Left renal cortex interstitium (tissue), 4 donors: ENCODE data around the gene TUBB. TPM values are rescaled to one million over a fixed set of nuclear protein-coding genes. Genes with fewer than 3 reads are reported as not detected.
A peak's percentile ranks its signal among the peaks of the same experiment; 100 is the strongest.

Experiments used
- DNase-seq, 4 donors: peaks; one replicate each; pipeline ENCODE4 v3.0.0-alpha.2; 2013; ENCODE audit warnings: low read depth in 4 of 4, low spot score in 2 of 4, missing footprints in 1 of 4
- polyA plus RNA-seq, 4 donors: library from polyadenylated mRNA; unstranded; fragments of 120-200 nt; gene quantifications; one replicate each; pipeline ENCODE4 v1.2.1, GENCODE V29; 2013; ENCODE audit not compliant: insufficient read length in 4 of 4

Gene TUBB
- 1,000 to 10,000 TPM; 1,069 to 1,330 (median 1,244) TPM for polyA plus RNA-seq

DNA sequence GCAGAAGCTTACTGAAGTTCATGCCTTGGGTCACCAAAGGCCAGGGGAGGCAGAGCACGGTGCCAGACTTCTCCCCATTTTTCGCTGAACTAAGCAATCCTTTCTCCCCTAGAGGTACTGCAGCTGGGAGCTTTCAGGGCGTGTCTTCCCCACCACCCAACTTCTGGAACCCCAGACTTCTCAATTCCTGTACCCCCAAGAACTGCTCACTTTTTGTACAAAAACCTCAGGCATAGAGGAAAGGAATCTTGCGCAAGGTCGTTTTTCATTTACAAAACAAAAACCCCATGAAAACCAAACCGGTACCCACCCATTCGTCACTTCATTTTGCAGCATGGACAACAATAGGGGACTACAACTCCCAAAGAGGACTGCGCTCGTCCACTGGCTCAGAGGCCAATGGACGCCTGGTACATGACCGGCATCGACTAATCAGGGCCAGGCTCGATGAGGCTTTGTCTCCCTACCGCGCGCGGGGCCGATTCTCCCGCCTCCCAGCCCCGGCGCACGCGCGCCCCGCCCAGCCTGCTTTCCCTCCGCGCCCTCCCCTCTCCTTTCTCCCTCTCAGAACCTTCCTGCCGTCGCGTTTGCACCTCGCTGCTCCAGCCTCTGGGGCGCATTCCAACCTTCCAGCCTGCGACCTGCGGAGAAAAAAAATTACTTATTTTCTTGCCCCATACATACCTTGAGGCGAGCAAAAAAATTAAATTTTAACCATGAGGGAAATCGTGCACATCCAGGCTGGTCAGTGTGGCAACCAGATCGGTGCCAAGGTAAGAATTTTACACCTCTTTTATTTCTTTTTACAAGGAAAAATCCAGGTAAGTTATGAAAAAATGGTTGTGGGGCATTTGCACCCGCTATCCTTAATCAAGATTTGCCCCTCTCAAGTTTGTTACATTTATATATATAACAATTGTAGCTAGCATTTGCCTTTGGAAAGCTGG, at the start of gene TUBB:
TSS of gene TUBB (plus strand) at position 562 of the 947 bp plus-strand sequence. CDS start at position 717, 155 bp downstream.
- DNase-seq: peak; percentile 95 to 97 (median 96)

DNA sequence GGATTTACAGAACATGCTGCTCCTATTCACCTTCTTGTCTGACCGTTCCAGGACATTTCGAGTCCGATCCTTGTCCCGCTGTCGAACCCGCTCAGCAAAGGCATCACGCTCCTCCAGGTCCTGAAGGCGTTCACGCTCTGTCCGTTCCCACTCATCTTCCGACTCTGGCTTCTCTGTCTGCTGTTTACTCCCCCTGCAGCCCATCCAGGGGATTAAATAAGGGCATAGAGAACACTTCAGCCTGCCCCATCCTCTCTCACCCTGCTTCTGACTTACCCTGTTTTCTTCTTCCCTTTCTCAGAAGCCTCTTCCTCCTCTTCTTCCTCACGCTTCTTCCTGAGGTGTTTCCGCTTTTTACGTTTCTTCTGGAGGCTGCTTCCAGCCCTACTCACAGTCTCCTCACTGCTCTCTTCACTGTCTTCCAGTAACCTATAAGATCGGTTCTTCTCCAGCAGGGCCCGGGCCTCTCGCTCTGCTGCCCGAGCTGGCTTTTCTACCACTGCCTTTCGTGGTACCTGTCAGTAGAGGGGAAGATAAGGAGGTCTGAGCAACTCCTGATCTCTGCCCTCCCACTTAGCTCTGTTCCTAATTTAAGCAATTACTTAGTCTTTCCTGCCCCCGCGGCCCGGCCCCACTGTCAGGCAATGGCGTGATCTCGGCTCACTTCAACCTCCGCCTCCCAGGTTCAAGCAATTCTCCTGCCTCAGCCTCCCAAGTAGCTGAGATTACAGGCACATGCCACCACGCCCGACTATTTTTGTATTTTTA, 49.2 kb upstream of the TUBB start:
- DNase-seq: no peak

DNA sequence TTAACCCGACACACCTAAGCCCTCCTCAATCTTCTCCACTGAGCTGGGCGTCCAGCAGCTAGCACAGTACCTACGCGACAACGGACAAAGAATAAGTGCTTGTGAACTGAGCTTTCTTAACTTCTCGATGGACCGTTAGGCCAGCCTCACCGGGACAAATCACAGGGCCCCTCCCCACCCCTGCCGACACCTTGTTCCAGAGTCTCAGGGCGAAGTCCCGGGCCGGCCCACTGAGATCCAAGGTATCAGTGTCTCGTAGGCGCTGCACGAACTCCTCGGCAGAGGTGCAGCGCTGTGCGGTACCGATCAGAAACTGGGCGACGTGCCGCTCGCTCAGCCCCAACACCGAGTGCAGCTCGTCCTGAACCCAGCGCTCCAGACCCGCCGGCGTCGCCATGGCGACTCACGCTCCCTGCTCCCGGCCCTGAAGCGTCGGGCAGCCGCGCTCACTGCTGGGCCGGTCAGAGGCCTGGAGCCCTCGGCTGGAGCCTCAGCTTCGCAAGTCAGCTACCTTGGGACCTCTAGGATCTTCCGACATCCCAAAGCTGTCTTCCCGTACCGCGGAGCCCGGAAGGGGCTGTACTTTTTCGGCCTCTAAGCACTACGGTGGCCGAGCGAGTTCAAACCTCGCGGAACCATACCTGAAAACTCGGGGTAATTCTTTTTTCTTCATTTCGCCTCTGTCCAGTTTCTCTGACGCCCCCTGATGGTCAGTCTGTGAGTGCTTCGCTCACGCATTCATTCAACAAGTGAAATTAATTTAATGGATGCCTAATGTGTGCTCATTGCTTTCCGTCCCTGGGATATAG, 47.5 kb upstream of the TUBB start, which contains the start of gene DHX16:
TSS of gene DHX16 (minus strand) at position 562 of the 809 bp plus-strand sequence. CDS start at position 397, 165 bp downstream.
- peak; percentile 93 to 99 (median 94) for DNase-seq

DNA sequence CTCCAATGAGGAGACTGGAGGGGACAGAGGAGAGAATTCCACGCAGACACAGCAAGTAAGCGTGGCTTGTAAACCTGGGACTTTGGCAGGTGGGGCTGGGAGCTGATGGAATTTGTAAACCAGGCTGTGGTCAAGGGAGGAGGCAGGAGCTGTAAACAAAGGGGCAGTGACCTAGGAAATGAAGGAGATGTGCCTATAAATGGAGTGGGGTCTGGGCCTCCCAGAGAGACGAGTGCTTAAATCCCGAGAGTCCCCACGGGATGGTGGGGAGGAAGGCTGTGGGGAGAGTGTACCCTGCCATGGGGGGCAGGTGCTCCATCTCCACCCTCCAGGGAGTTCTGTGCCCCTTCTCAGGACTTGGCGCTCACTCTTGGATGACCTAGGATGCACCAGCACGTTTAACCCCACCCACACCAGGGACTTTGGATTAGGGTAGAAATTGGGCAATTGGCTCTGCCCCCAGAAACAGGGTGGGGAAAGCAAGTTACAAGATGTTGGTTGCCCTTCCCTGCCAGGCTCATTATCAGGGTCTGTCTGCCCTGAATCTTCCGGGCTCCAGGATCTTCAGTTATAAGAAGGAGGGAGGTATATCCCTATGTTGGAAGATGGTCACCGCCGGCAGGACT, 43.4 kb upstream of the TUBB start:
- DNase-seq: no peak

- peak in 1 of 4 donors; percentile 65 for DNase-seq
These were observed 41.0 kb upstream of the TUBB start for GRCh38 chr6:30678964-30679726.

DNA sequence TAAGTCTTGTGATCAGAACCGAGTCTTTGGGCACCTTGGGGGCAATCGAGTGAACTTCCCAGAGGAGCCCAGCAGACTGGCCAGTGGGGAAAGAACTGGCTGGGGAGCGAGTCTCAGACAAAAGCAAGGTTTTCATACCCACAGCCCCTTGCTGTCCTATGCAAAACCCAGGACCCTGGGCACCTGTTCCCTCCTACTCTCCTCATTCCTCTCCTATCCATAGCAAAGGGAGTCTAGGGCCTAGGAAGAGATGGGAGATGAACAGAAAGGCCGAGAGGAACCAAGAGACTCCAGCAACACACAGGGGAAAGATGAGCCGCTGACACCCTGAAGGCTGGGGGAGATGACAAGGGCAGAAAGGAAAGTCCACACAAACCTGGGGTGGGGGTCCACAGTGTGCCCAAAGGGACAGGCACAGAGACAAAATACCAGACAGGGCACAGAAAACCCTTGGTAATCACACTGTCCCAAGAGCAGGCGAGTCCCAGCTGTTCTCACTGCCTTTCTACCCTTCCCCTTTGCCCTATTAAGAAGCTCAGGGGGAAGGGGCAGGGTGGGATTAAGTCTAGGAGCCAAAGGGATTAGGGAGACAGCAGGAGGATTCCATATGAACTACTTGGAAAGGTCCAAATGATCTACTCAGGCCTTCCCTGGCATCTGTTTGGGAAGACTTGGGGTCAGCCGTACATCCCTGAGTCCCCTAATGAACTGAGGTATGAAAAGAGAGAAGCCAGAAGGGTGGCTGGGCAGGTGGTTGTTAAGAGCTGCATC, 40.2 kb upstream of the TUBB start:
- no peak for DNase-seq

DNA sequence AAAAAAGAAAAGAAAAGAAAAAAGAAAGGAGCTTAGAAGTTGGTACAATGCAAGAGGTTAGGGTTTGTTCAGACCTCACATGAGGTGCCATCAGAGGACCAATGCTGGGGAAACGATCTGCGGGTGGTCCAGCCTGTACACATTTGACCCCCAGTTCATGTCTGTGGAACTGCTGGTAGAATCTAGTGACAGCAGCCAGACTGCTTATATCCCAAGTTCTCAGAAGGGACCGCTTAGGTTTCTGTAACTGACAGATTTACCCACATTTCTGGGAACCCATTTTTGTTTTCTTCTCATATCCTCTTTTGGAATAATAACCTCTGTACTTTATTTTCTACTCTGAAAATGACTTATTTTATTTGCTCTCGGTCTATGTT, 38.4 kb upstream of the TUBB start:
- DNase-seq: no peak

GRCh38 chr6:30682143-30683117, 37.7 kb upstream of the TUBB start:
- DNase-seq: no peak

- DNase-seq: no peak
These were observed 36.8 kb upstream of the TUBB start for GRCh38 chr6:30683183-30683979.

- DNase-seq: no peak
These were observed 36.2 kb upstream of the TUBB start for GRCh38 chr6:30683980-30684338.

DNA sequence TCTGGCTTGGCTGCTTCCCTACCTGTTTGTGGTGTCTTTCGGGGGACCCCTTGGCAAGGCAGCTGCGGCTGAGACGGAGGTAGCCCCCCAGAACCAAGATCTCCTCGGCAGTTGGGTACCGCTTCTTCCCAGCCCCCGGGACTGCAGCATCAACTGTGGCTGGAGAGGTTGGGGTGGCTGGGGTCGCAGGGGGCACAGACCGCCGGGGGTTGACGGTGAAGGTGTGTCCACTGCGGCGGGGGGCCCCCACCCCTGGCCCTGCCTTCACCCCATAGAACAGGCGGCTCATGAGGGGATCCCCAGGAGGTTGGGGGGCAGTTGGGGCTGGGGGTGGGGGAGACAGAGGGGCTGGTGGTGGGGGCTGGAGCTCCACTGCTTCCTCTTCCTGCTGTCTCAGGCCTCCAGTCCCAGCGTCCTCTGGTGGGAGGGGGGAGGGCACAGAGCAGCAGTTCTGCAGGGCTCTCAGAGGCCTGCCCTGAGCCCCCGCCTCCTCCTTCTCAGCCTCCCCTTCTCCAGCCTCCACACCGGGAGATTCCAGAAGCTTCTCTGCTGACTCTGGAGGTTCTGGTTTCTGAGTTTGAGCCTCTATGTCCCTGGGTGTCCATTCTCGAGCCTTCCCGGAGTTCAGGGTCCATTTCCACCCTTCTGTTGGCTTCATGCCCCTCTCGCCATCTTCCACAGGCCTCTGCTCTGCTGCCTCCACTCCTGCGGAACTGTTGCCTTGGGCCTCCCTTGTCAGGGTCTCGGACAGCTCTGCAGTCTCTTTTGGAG, 35.6 kb upstream of the TUBB start:
- DNase-seq: no peak

DNA sequence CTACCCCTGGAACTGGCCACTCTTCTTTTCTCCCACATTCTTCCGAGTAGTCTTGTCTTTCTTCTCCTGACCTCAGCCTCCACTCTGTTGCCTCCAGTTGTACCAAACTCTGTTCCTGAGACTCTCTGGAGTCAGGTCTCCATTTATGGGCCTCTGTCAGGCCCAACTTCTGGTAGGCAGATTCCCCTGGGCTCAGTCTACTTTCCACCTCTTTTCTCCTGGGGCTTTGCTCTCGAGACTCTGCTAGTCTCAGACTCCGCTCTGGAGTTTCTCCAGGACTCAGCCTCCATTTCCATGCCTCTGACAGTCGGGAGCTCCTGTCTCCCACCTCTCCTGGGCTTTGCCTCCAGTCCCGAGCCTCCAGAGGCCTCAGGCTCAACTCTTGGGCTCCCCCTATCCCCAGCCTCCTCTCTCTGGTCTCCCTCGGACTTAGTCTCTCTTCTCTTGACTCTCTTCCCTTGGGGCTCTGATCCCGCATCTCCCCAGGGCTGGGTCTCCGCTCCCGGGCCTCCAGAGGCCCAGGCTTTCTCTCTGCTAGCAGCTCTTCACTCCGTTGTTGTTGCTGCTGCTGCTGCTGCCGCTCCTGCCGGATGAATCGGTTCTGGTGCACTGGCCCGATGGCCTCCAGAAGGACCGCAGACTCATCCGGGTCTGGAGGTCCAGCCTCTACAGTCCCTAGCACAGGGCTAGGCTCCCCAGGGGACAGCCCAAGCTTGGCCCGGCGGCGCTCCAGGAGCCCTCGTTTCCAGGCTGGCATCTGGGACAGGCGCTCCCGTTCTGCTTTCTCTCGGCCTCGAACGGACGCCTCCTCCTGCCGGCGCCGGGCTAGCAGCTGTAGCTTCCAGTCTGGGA, 34.8 kb upstream of the TUBB start:
- DNase-seq: no peak

DNA sequence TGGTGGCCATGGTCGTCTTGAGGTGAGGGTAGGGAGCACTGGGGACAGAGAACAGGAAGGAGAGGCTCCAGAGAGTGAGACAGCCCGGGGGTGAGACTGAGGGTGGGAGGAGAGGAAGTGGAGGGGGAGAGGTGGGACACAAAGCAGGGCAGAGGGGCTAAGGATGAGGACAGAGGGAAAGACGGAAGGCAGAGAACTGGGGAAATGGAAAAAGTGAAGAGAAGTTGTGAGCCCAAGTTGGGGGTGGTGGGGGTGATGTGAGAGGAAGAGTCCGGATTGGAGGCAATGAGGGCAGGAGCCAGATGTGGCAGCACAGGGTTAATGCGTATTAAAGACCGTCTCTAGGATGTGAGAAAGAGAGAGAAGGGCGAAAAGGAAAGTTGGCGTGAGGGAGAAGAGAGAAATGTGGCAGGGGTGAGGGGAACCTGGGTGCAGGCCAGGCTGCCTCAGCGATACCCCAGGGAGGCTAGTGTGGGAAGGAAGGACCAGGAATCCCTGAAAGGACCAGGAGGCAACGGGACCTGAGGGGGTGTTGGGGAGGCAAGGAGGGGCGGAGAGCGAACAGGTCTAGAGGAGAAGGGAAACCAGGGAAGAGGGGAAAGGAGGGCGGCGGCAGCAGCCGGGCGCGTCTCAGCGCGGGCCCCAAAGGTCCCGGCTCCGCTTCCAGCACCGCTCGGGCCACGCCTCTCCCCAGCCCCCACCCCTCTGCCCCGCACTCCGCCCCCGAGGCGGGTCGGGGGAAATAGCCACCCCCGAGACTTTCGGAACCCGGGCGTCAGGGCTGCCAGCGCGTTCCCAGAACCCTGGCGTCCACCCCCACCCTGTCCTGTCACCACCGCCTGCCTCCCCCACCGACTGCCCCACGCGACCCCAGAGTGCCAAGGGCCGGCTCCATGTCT, 33.9 kb upstream of the TUBB start, which contains the start of gene PPP1R18:
TSS of gene PPP1R18 (minus strand) at position 637 of the 899 bp plus-strand sequence. CDS start at position 10, 627 bp downstream.
- DNase-seq: no peak
